Smooth muscle cell of the brain vasculature (primary cell): ENCODE measurements around the gene SLC47A1.
A peak's percentile ranks its signal among the peaks of the same experiment; 100 is the strongest.
"Not testable (repeated sequence)": the region's sequence is repeated elsewhere in the genome, so short reads cannot be mapped to it uniquely, and the experiment has no call there.

Experiments
- DNase-seq: peaks from one replicate; pipeline ENCODE4 v3.0.0-alpha.2; 2012; ENCODE audit warnings: low read depth, low spot score

The SLC47A1 gene

DNA sequence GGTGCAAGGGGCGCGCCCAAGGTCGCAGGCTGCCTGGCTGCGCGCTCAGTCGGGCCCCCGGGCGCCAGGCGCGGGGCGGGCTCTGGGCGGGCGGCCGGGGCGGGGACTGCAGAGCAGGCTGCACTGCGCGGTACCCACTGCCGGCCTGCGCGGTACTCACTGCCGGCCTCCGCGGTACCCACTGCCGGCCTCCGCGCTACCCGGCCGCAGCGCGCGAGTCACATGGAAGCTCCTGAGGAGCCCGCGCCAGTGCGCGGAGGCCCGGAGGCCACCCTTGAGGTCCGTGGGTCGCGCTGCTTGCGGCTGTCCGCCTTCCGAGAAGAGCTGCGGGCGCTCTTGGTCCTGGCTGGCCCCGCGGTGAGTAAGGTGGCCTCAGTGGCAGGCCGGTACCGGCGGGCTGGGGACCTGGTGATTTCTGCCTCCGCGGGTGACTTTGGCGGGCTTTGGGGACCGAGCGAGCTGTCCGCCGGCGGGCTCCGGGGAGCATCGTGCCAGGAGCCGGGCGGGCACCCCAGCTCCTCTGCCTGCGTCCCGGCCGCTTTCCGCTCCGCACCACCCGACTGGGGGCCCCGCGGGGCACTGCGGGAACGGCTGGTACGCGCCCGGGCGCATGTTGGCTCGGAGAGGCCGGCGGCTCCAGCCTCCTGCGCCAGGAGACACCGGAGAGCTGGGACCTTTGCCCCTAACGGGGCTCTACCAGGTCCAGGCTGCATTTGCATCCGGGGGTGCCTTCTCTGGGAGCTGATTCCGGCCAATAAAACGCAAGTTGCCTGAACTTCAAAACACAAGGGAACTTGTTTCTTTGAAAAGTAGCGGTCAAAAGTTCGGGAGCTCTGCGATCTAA lies at the start of gene SLC47A1:
SLC47A1 (plus strand) TSS at position 137 of the 844 bp plus-strand sequence; CDS start at position 223, 86 bp downstream.
- no peak for DNase-seq

DNA sequence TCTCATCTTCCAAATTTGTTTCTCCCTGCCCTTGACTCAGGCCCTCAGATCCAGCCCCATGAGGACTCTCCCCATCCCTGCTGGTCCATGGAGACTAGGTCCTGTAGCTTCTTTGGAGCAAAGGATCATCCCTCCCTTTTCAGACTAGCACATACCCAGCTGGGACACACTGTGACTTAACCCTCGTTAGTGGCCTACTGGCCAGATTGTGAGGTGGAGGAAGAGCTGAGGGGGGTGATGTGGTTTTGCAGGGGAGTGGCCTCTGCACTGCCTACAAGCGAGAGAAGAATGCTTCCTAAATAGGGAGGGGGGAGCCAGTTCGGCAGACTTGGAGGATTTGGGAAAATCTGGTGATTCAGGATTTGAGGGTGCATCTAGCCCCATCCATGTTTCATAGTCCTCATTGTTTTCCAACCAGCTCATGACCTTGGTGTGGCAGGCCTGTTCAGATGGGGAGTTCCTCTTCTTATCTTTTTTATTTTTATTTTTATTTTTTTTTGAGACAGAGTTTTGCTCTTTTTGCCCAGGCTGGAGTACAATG lies 47.8 kb upstream of the SLC47A1 start:
- DNase-seq = no peak

GRCh38 chr17:19486351-19487023 lies 47.2 kb upstream of the SLC47A1 start:
- no peak for DNase-seq

GRCh38 chr17:19487024-19487600 lies 46.5 kb upstream of the SLC47A1 start:
- no peak for DNase-seq

DNA sequence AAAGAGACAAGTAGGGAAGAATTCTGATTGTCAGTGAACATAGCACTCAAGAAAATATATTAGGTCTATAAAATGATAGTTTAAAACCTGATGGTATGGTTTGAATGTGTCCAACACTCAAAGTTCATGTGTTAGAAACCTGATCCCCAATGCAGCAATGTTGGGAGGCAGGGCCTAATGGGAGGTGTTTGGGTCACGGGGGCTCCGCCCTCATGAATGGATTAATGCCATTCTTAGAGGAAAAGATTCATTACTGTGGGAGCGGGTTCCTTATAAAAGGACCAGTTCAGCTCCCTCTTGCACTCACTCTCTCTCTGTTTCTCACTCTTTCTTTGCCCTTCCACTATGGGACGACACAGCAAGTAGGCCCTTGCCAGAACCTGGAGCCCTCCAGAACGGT lies 41.5 kb upstream of the SLC47A1 start:
- DNase-seq = no peak

DNA sequence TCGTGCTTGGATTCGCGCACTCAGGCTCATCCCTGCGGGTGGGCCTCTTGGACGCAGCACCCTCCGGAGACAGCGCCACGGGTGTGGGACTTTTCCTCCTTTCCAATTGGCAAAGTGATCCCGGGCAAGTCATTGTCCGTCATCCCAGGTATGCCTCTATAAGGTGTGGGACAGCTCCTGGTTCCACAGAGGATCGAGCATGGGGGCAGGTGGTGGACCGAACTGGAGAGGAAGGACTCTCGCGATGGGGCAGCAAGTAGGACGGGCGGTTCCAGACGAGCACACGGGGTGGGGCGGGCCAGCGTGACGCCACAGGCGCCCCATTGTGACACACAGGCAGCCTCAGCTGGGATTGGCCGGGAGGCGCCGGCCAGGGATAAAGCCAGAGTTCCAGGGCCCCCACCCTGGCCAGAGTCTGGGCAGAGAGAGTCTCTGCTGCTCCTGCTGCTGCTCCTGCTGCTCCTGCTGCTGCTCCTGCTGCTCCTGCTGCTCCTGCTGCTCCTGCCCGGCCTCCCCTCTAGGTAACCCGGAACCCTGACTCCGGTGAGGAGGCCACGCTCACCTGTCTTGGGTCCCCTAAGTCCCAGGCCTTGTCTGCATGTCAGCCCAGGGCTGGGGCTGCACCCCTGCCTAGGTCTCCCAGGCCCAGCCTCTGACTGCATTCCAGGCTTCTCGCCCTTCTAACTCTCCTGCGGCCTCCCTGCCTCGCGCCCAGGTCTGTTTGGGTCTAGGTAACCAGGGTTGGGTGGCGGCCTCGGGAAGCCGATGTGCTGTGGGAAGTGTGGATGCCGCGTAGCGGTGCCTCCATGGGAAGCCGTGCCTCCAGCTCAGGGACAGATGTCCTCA lies 38.5 kb upstream of the SLC47A1 start:
- DNase-seq = no peak

DNA sequence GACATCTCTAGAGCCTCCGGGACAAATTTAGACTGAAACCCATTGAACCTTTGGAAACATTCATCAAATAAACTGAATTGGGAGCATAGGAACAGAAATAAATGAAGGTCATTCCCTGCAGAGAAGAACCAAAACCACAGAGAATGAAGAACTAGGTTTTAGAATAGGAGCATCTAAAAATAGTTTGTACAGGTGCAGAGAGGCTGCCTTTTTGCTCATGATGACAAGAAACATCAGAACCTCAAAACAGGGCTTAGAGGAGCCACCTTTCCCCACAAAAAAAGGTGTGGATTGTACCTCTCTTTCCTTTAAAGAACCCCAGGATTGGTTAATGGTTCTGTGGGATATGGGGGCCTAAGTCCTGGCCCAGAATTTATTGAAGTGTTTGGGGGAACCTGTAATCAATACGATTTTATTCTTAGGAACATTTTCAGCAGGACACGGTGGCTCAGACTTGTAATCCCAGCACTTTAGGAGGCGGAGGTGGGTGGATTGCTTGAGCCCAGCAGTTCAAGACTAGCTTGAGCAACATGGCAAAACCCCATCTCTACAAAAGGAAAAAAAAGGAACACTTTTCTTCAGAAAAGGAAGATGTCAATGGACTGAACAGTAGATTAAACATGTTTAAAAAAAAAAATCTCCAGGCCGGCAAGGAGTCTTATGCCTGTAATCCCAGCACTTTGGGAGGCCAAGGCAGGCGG lies 37.7 kb upstream of the SLC47A1 start:
- DNase-seq = no peak

DNA sequence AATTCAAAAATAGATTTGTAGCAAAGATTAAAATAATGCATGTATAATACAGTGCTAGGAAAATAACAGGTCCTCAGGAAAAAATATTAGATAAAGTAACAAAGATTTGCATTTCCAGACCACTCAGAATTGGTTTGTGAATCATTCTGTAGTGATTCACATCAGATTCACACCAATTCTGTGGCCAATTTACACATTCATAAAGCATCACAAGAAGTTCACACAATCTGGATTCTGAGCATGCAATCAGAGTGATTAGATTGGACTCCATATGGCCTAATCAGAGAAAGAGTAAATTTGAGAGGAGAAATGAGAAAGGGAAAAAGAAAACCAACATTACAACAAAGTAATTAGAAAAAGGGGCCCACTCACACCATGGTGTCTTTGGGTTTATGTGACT lies 36.0 kb upstream of the SLC47A1 start:
- no peak for DNase-seq

DNA sequence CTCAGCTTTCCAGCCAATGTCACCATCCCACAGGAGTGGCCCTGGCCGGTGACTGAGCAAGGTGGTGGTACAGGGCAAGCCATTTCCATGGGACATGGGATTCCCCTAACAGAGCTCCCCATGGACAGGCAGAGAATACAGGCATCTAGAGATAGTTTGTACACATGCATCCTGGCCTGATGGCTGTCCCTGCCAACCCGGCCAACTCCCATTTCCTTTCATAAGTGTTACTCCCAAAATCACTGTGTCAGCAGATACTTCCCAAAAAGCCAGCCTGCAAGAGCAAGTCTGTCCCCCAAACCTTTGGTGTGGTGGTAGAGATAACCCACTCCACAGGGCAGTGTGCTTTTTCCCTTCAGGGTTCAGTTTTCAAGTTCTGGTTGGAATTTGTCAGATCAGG lies 32.4 kb upstream of the SLC47A1 start:
- DNase-seq = no peak

- no peak for DNase-seq
These were observed 31.1 kb upstream of the SLC47A1 start for GRCh38 chr17:19502517-19502916.

- DNase-seq = not testable (repeated sequence)
These were observed 28.1 kb upstream of the SLC47A1 start for GRCh38 chr17:19505561-19505960.

DNA sequence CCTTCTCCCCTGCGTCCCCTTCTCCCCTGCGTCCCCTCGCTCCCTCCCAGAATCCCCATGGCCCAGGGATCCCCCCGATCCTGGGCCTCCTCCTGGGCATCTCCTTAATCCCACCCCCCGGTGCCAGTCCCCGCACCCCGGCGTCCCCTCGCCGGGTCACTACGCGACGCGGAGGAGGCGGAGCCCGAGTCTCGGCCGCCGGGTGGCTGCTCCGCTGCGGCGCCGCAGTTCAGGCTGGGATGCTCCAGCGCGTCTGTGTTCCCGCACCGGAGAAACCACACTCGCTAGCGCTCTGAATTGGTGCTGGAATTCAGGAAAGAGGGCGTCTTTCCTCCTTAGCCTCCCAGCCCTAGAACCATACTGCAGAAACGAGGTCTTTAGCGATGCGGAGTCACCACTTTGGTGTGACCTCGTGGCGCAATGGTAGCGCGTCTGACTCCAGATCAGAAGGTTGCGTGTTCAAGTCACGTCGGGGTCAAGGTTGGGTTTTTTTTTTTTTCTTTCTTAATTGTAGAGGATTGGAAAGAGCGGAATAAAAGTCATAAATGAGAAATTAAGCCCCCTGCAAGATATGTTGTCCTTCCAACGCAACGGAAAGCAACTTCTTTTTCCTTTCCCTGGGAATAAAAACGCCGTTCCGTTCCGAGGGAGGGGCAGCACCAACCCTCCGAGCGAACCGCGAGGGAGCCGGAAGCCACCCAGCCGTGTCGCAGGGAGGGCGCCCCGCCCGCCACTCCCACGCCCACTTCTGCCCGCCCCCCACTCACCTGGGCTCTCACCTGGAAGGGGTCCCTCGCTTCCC lies 25.7 kb upstream of the SLC47A1 start:
- peak; percentile 77 for DNase-seq

DNA sequence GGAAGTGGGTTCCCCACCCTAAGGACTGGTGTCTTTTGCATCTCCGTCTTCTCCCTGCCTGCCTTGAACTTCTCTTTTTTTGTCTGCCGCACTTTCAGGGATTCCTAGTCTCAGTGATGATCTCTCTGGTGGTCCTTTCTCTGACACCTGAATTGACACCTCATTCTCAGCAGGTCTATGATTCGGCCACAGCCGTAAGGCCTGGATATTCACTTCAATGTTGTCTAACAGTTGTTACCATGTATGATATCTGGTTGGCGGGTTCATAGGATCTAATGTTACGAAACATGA lies 25.1 kb upstream of the SLC47A1 start:
- no peak for DNase-seq

DNA sequence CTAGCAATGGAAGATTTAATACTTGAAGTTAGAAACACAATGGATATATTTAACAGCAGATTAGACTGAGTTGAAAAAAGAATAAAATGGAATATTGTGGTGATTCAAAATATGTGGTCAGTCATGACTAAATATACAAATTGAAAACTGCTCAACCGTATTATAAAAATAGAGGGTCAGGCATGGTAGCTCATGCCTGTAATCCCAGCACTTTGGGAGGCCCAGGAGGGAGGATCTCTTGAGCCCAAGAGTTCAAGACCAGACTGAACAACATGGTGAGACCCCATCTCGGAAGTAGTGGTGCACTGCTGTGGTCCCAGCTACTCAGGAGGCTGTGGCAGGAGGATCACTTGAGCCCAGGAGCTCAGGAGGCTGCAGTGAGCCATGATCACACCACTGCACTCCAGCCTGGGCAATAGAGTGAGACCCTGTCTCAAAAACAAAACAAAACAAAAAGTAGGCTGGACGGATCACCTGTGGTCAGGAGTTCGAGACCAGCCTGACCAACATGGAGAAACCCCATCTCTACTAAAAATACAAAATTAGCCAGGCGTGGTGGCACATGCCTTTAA lies 24.3 kb upstream of the SLC47A1 start:
- not testable (repeated sequence) for DNase-seq

GRCh38 chr17:19510903-19511302 lies 22.8 kb upstream of the SLC47A1 start:
- DNase-seq = no peak

- DNase-seq = peak; percentile 33
These were observed 19.7 kb upstream of the SLC47A1 start for GRCh38 chr17:19513897-19514488.

- DNase-seq = no peak
These were observed 16.0 kb upstream of the SLC47A1 start for GRCh38 chr17:19517699-19518098.

GRCh38 chr17:19519388-19520291 lies 14.0 kb upstream of the SLC47A1 start:
- DNase-seq = not testable (repeated sequence)
